ENCODE data around the gene CCDC148.

CCDC148 gene

GRCh38 chr2:158128168-158128973, 328.2 kb downstream of the CCDC148 start:
- H3K27ac ChIP-seq, result no peak overlapping the region
- H2AFZ ChIP-seq, result no peak overlapping the region
- no peaks in the 10 kb centered on the region for H3K27me3 ChIP-seq (ENCODE audit: control insufficient read depth, insufficient read depth, low read length)
- H3K4me3 ChIP-seq (ENCODE audit: low read depth, low read length), result no peak overlapping the region
- H3K36me3 ChIP-seq (ENCODE audit: control insufficient read depth, insufficient read depth, low read length), result no peaks in the 10 kb centered on the region
- H3K4me2 ChIP-seq (ENCODE audit: low read length), result no peak overlapping the region
- no peaks in the 10 kb centered on the region for H3K4me1 ChIP-seq
- no peaks in the 10 kb centered on the region for H3K79me2 ChIP-seq
- no peaks in the 10 kb centered on the region for H3K9me3 ChIP-seq (ENCODE audit: control insufficient read depth, low read length)
- H3K9ac ChIP-seq, result no peak overlapping the region
- TF ChIP-seq CTCF (IDR thresholded peaks at IDR 0.05), result no peak

GRCh38 chr2:158127380-158127804, 329.2 kb downstream of the CCDC148 start:
- TF ChIP-seq CTCF (IDR thresholded peaks at IDR 0.05), result no peak
- no peak overlapping the region for H3K4me3 ChIP-seq (ENCODE audit: low read depth, low read length)
- H2AFZ ChIP-seq, result no peak overlapping the region
- H3K27ac ChIP-seq, result no peak overlapping the region
- no peaks in the 10 kb centered on the region for H3K9me3 ChIP-seq (ENCODE audit: control insufficient read depth, low read length)
- H3K4me1 ChIP-seq, result no peaks in the 10 kb centered on the region
- H3K36me3 ChIP-seq (ENCODE audit: control insufficient read depth, insufficient read depth, low read length), result no peaks in the 10 kb centered on the region
- no peak overlapping the region for H3K4me2 ChIP-seq (ENCODE audit: low read length)
- no peak overlapping the region for H3K9ac ChIP-seq
- H3K27me3 ChIP-seq (ENCODE audit: control insufficient read depth, insufficient read depth, low read length), result no peaks in the 10 kb centered on the region
- no peaks in the 10 kb centered on the region for H3K79me2 ChIP-seq

GRCh38 chr2:158125756-158126498, 330.6 kb downstream of the CCDC148 start:
- H3K4me3 ChIP-seq (ENCODE audit: low read depth, low read length), result no peak overlapping the region
- H3K4me2 ChIP-seq (ENCODE audit: low read length), result no peak overlapping the region
- H2AFZ ChIP-seq, result no peak overlapping the region
- no peaks in the 10 kb centered on the region for H3K9me3 ChIP-seq (ENCODE audit: control insufficient read depth, low read length)
- H3K9ac ChIP-seq, result no peak overlapping the region
- no peaks in the 10 kb centered on the region for H3K36me3 ChIP-seq (ENCODE audit: control insufficient read depth, insufficient read depth, low read length)
- no peaks in the 10 kb centered on the region for H3K27me3 ChIP-seq (ENCODE audit: control insufficient read depth, insufficient read depth, low read length)
- TF ChIP-seq CTCF (IDR thresholded peaks at IDR 0.05), result no peak
- H3K79me2 ChIP-seq, result no peaks in the 10 kb centered on the region
- no peak overlapping the region for H3K27ac ChIP-seq
- H3K4me1 ChIP-seq, result no peaks in the 10 kb centered on the region

GRCh38 chr2:158124896-158125295, 331.7 kb downstream of the CCDC148 start:
- Histone ChIP-seq H3K4me2 (ENCODE audit: low read length) (no peak overlapping the region), H2AFZ (no peak overlapping the region), H3K9ac (no peak overlapping the region), H3K27me3 (ENCODE audit: control insufficient read depth, insufficient read depth, low read length) (no peaks in the 10 kb centered on the region), H3K27ac (no peak overlapping the region), H3K36me3 (ENCODE audit: control insufficient read depth, insufficient read depth, low read length) (no peaks in the 10 kb centered on the region), H3K9me3 (ENCODE audit: control insufficient read depth, low read length) (no peaks in the 10 kb centered on the region), H3K79me2 (no peaks in the 10 kb centered on the region), H3K4me3 (ENCODE audit: low read depth, low read length) (no peak overlapping the region), H3K4me1 (no peaks in the 10 kb centered on the region)
- TF ChIP-seq CTCF (IDR thresholded peaks at IDR 0.05), result no peak

All from parathyroid adenoma (tissue), 2 donors.